Activated CD4-positive, alpha-beta T cell treated with anti-CD3 and anti-CD28 coated beads, Interleukin-2, amount 50 U/mL, for 16 hours (primary cell): Measurements from ENCODE around the gene BEGAIN.

Source experiments
- DNase-seq: peaks from one replicate; pipeline ENCODE4 v3.0.0-alpha.2; 2020

BEGAIN gene

DNA sequence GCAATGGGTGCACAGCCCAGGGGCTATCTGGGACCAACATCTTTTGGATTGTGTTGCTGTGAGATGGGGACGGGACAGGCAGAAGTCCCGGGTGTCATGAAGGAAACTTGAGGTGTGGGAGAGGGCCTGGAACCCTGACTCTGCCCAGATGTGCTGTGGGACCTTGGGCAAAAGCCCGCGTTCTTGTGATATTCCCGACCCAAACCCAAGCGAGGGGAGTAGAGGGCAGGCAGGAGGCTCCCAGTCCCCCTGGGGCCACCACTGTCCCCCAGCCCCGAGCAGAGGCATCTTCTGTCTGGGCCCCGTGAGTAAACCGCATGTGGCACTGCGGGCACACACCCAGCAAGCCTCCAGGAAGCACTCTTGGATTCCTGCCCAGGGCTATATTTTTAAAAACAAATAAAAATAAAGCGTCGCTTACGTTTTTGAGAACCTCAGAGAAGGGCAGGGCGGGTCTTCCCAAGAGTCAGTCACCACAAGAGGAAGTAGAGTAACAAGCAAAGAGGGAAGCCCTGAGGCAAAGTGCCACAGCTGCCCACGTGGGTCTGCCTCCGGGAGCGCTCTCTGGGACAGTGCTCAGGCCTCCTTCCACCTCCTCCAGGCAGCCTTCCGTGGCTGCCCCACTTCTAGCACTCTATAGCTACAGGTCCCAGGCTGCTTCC, 39.5 kb downstream of the BEGAIN start:
- DNase-seq: no peak

DNA sequence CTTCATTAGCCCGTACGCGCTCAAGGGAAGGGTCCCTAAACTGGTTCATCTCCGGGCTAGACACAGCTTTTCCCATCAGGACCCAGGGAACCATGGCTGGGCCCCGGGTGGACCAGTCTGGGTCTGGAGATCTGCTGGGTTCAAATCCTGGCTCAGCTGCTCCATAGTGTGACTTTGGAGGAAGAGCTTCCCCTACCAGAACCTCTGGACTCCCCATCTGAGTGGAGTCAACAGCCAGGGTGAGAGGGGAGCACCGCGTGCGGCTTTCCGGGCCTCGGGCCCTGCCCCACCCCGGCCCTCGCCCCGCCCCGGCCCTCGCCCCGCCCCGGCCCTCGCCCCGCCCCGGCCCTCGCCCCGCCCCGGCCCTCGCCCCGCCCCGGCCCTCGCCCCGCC, 41.2 kb downstream of the BEGAIN start:
- DNase-seq: no peak

DNA sequence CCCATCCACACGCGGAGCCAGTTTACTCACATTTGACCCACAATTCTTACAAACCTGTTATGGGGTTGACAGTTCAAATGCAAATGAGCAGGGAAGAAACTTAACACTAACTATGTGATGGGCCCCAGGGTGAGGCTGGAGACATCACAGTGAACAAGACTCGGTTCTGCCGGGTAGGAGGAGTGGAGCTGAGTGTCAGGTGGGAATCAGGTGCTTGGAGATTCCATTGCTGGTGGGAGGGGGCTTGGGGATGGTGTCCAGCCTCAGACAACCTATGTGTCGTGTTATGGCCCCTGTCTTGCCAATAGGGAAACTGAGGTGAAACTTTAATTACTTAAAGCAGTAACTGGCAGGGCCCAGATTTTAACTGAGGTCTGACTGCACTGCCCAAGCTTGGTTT, 41.9 kb downstream of the BEGAIN start:
- no peak for DNase-seq

- DNase-seq: no peak
These were observed 42.6 kb downstream of the BEGAIN start for GRCh38 chr14:100544506-100545141.

- no peak for DNase-seq
These were observed 43.5 kb downstream of the BEGAIN start for GRCh38 chr14:100543471-100544455.

- no peak for DNase-seq
These were observed 44.5 kb downstream of the BEGAIN start for GRCh38 chr14:100542619-100543205.

GRCh38 chr14:100541621-100542560, 45.3 kb downstream of the BEGAIN start:
- DNase-seq: no peak

GRCh38 chr14:100540926-100541620, 46.1 kb downstream of the BEGAIN start:
- no peak for DNase-seq

DNA sequence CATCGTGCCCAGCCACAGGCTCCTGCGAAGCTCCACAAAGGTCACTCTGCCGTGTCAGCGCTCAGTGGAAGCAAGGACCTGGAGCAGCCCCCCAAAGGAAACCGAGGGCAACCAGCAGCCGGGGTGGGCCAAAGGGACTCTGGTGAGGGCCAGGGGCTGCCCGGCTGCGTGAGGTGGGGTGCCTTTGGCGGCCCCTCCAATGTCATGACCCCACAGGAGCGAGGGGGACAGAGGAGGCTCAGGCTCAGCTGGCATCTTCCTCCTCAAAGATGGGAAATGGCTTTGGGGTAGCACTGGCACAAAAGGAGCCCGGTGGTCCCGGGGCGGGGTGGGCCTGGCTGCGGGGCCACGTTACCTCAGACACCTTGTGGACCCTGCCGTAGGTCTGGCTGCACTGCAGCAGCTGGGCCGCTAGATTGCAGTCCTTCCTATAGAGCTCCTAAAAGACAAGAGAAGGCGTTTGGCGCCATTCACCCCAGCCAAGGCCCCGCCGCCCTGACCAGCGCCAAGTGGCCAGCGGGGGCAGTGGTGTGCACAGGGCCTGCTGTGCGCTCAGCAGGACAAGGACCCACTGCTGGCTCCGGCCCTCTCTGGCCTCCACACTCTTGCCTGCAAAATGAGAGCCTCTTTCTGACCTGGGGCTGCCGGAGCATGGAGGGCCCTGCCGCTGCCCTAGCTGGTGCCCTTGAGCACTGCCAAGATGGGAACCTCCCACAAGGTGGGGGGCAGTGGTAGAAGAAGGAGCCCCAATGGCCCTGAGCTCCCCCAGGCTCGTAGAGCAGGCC, 46.9 kb downstream of the BEGAIN start:
- DNase-seq: no peak

- DNase-seq: no peak
These were observed 47.5 kb downstream of the BEGAIN start for GRCh38 chr14:100539766-100540140.

DNA sequence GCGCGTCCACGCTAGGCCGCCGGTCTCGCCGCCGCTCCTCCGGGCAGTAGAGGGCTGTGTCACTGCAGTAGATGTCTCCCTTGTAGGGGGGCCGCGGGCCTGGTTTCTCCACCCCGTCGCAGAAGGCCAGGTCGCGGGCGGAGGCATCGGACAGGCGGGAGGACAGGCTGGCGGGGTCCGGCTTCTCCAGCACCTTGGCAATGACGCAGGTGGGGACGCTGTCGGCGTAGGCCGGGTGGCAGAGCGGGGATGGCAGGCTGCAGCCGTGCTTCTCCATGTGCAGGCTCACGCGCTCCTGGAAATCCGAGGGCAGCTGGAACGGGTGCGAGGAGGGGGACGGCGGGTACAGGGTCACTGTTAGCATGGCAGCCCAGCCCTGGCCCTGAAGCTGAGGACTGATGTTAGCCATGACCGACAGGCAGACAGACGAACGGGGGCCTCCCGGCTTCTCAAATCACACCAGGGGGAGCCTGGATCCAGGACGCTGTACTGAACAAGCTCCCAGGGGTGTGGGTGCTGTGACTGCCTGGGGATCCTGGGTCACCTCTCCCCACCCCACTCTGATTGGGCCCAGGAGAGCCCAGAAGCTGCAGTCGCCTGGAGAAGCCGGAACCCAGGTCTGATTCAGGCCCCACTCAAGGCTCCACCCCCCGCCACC, 48.1 kb downstream of the BEGAIN start:
- DNase-seq: no peak

- DNase-seq: no peak
These were observed 48.7 kb downstream of the BEGAIN start for GRCh38 chr14:100538351-100539002.

GRCh38 chr14:100537446-100538350, 49.5 kb downstream of the BEGAIN start:
- DNase-seq: no peak

DNA sequence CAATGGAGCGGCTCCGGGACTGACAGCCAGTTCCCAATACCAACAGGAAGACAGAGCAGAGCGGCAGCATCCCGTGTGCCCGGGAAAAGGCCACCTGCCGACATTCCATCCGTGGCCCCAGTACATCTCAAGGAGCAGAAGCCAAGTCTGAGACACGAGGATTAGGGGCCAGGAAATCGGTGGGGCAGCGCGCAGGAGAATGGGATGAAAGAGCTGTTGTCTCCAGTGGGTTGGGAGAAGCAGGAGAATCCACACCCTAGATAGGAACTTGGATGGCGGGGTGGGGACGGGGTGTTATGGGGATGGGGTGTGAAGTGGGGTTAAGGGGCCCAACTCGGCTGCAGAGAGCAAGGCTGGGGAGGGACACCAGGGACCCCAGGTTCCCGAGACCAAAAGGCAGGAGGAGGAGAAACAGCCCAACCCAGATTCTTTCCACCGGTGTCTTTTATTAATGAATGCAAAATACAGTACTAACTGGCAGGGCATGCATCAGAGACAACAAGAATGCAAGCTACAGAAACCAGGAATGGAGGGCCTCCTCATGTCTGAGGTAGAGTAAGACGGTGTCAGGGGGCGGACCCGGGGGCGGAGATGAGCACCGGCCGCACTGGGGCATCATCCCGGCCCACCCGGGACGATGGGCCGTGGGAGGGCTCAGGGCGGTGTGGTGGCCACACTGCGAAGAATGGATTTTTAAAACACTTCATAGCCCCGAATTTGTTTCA, 50.3 kb downstream of the BEGAIN start:
- no peak for DNase-seq

DNA sequence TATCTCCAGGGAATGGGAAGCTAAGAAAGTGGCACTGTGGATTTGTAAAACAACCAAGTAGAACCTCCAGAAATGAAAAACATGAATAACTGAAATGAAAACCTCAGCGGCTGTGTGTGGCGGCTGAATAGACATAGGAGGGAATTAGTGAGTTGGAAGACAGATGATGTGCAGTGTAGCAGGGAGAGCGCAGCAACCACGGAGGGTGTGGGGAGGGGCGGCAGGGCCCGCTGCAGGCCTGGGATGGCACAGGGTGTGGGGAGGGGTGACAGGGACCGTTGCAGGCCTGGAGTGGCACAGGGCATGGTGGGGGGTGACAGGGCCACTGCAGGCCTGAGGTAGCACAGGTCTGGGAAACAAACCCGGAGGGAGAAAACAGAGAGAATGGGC, 51.1 kb downstream of the BEGAIN start:
- no peak for DNase-seq

DNA sequence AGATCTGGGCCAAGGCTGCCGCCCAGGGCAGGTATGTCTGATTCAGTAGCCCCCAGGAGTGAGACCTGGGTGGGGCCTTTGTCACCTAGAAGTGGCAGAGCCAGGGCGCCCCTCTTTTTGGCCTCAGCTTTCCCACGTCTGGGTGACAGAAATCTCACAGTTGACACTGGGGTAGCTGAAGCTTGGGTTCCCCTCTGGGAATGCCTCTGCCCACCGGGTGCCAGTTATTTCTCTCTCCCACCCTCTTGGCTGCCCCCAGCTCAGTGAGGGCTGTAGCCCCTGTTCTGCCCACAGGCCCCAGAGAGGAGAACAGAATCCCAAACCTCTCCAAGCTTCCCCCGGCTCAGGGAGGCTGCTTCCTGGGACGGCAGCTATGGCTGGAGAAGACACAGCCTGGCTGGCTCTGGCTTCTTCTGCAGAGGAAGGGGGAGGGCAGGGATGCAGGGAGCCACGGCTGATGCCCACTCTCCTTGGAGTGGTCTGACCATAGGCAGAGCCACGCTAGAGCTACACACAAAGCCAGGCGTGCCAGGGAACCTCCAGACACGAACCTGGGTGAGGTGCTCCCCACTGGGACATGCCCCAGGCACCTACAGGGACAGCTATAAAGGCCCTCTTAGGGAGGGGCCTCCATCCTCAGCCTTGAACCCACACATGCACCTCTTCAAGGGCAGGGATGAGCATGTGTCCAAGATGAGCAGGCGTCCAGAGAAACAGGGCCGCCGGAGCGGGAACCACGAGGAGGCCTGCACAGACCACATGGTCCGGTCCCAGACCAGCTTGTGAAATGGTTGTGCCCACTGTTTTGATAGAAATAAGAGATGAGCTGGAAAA, 51.7 kb downstream of the BEGAIN start:
- no peak for DNase-seq
